PC-9 (cell line): ENCODE measurements around the gene CHRDL2. TPM values are rescaled to one million over a fixed set of nuclear protein-coding genes. Genes with fewer than 3 reads are reported as not detected.

ENCODE experiments used
- BruUV-seq: library from RNA; stranded (reverse); fragments of 400-500 nt; replicated peaks from 2 replicates; lab custom pipeline; 2021; lab: Mats Ljungman, UMichigan
- CTCF ChIA-PET: fragments of 300-600 bp; sonication (Branson Sonifier 250); formaldehyde crosslinking; loops from one replicate; lab custom pipeline; 2022; ENCODE audit warnings: antibody characterized with exemption; lab: Charles Lee
- POLR2A ChIA-PET: fragments of 300-600 bp; sonication (Branson Sonifier 250); formaldehyde crosslinking; loops from one replicate; lab custom pipeline; 2022; ENCODE audit warnings: antibody characterized with exemption; ENCODE audit not compliant: unreplicated experiment; lab: Charles Lee
- DNase-seq, 2 experiments: peaks; one replicate each; pipeline versions ENCODE4 v3.0.0 to v3.0.0-alpha.2; 2015 to 2022; ENCODE audit warnings: mixed read lengths in 1 of 2
- H2AFZ ChIP-seq: fragments of 200-600 bp; sonication (generic); 2 replicates; pipeline ENCODE4 v1.8.1; 2017; ENCODE audit warnings: antibody characterized with exemption
- H3F3A ChIP-seq: fragments of 200-600 bp; sonication (generic); 2 replicates; pipeline ENCODE4 v1.8.1; 2017; ENCODE audit warnings: antibody characterized with exemption, mild to moderate bottlenecking, low read depth; ENCODE audit not compliant: insufficient read depth
- H3K27ac ChIP-seq: fragments of 200-600 bp; sonication (generic); 2 replicates; pipeline ENCODE4 v1.6.1; 2016; ENCODE audit warnings: mixed run types
- H3K27me3 ChIP-seq: fragments of 200-600 bp; sonication (generic); 2 replicates; pipeline ENCODE4 v1.6.1; 2016; ENCODE audit warnings: low read depth, mixed run types; ENCODE audit not compliant: insufficient read depth
- H3K36me3 ChIP-seq: fragments of 200-600 bp; sonication (generic); 2 replicates; pipeline ENCODE4 v1.6.1; 2016; ENCODE audit warnings: low read depth, mixed run types
- H3K4me1 ChIP-seq: fragments of 200-600 bp; sonication (generic); replicated peaks from 2 replicates; pipeline ENCODE4 v1.6.1; 2016; ENCODE audit warnings: mixed run types; ENCODE audit not compliant: insufficient read depth
- H3K4me2 ChIP-seq: fragments of 200-600 bp; sonication (generic); 2 replicates; pipeline ENCODE4 v1.6.1; 2017; ENCODE audit warnings: mixed run types
- H3K4me3 ChIP-seq: fragments of 200-600 bp; sonication (generic); 2 replicates; pipeline ENCODE4 v1.6.1; 2016; ENCODE audit warnings: mixed run types
- H3K79me2 ChIP-seq: fragments of 200-600 bp; sonication (generic); 2 replicates; pipeline ENCODE4 v1.6.1; 2017; ENCODE audit warnings: low read depth, mixed run types
- H3K9me2 ChIP-seq: fragments of 200-600 bp; sonication (generic); 2 replicates; pipeline ENCODE4 v1.8.1; 2017; ENCODE audit warnings: mild to moderate bottlenecking; ENCODE audit not compliant: insufficient read depth
- H3K9me3 ChIP-seq: fragments of 200-600 bp; sonication (generic); 2 replicates; pipeline ENCODE4 v1.8.1; 2016; ENCODE audit warnings: low read depth; ENCODE audit not compliant: insufficient read depth
- H4K20me1 ChIP-seq: fragments of 200-600 bp; sonication (generic); 2 replicates; pipeline ENCODE4 v1.8.1; 2017; ENCODE audit not compliant: insufficient read depth
- CTCF ChIP-seq: fragments of 200-600 bp; sonication (generic); conservative IDR thresholded peaks from 2 replicates; pipeline ENCODE4 v1.6.1; 2017; ENCODE audit warnings: mixed run types, antibody characterized with exemption, mild to moderate bottlenecking, moderate library complexity
- EZH2 ChIP-seq: fragments of 200-600 bp; sonication (generic); IDR thresholded peaks from 2 replicates; pipeline ENCODE4 v1.8.0; 2017; ENCODE audit warnings: antibody characterized with exemption, low read depth
- intact Hi-C: fragments of 100-400 bp; cut with micrococcal nuclease; formaldehyde crosslinking; loops from one replicate; pipeline ENCODE4 v1.10.0; 2022; ENCODE audit not compliant: unreplicated experiment
- total RNA-seq: library from RNA; stranded (reverse); gene quantifications from 2 replicates; pipeline ENCODE4 v1.2.3, GENCODE V29; 2021

CHRDL2 gene
- total RNA-seq, 1 experiment from 2014 or later, result not detected

GRCh38 chr11:74697722-74698121 is 33.5 kb downstream of the CHRDL2 start:
- H3K9me2 ChIP-seq, result no peaks in the 10 kb centered on the region
- H3K4me3 ChIP-seq, result no peak overlapping the region
- H3K36me3 ChIP-seq, result no peaks in the 10 kb centered on the region
- no peaks in the 10 kb centered on the region for H3K9me3 ChIP-seq
- no TSS peak for BruUV-seq
- H4K20me1 ChIP-seq, result no peaks in the 10 kb centered on the region
- POLR2A ChIA-PET, result no interaction called here
- H3K79me2 ChIP-seq, result no peaks in the 10 kb centered on the region
- no peak overlapping the region for H3K4me2 ChIP-seq
- no peak for DNase-seq
- intact Hi-C loops, result no loop called here
- no peak overlapping the region for H3K27ac ChIP-seq
- no peak overlapping the region for H2AFZ ChIP-seq
- H3K27me3 ChIP-seq, result no peaks in the 10 kb centered on the region
- no peak for TF ChIP-seq CTCF
- no peak for TF ChIP-seq EZH2
- peaks cover 25% of the 10 kb centered on the region for H3K4me1 ChIP-seq
- peaks cover 25% of the 10 kb centered on the region for H3F3A ChIP-seq
- CTCF ChIA-PET, result no interaction called here

- POLR2A ChIA-PET, result no interaction called here
- Histone ChIP-seq H3K4me2 (no peak overlapping the region), H4K20me1 (no peaks in the 10 kb centered on the region), H3K36me3 (no peaks in the 10 kb centered on the region), H3K27ac (no peak overlapping the region), H3K9me3 (no peaks in the 10 kb centered on the region), H3K9me2 (no peaks in the 10 kb centered on the region), H3F3A (peaks cover 25% of the 10 kb centered on the region), H2AFZ (no peak overlapping the region), H3K79me2 (no peaks in the 10 kb centered on the region), H3K27me3 (no peaks in the 10 kb centered on the region), H3K4me3 (no peak overlapping the region), H3K4me1 (peaks cover 25% of the 10 kb centered on the region)
- DNase-seq, result no peak
- intact Hi-C loops, result no loop called here
- TF ChIP-seq CTCF (no peak), EZH2 (no peak)
- CTCF ChIA-PET, result no interaction called here
- BruUV-seq, result no TSS peak
These were observed 34.1 kb downstream of the CHRDL2 start for GRCh38 chr11:74696939-74697675.

- no peaks in the 10 kb centered on the region for H3K79me2 ChIP-seq
- no peaks in the 10 kb centered on the region for H3K9me2 ChIP-seq
- H3K36me3 ChIP-seq, result no peaks in the 10 kb centered on the region
- DNase-seq, result no peak
- no peak overlapping the region for H2AFZ ChIP-seq
- H4K20me1 ChIP-seq, result no peaks in the 10 kb centered on the region
- ChIA-PET CTCF (no interaction called here), POLR2A (no interaction called here)
- H3K4me2 ChIP-seq, result no peak overlapping the region
- H3F3A ChIP-seq, result peaks cover 22% of the 10 kb centered on the region
- no peak overlapping the region for H3K4me3 ChIP-seq
- peaks cover 25% of the 10 kb centered on the region for H3K4me1 ChIP-seq
- intact Hi-C loops, result no loop called here
- no peaks in the 10 kb centered on the region for H3K27me3 ChIP-seq
- TF ChIP-seq CTCF (no peak), EZH2 (no peak)
- no peak overlapping the region for H3K27ac ChIP-seq
- no peaks in the 10 kb centered on the region for H3K9me3 ChIP-seq
- BruUV-seq, result no TSS peak
These were observed 34.7 kb downstream of the CHRDL2 start for GRCh38 chr11:74696500-74696899.
